Stimulated activated CD4-positive, alpha-beta T cell treated with anti-CD3 and anti-CD28 coated beads, Interleukin-1b, Interleukin-23, amount 100 ng/mL, for 1 hour (primary cell): ENCODE data around the gene IMPDH2.

Source experiments
- DNase-seq, 2 donors: peaks; one replicate each; pipeline ENCODE4 v3.0.0-alpha.2; 2020; ENCODE audit warnings: low read depth in 2 of 2

Gene IMPDH2

DNA sequence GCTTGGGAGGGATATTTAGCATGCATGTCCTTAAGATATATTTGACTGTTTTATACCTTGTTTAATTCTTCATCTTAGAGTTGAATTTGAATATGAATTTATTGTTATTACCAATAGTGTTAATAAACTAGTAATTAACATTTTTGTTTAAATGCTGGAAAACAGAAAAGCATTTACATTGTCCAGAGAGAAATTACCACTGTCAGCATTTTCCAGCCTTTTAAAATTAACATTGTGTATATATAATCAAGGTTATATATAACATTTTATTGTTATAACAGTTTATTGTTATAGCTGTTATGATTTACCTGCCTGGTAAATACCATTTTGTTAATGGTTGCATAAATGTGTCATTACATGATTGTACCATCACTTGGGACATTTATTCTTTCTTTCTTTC is 47.2 kb downstream of the IMPDH2 start:
- DNase-seq = no peak

DNA sequence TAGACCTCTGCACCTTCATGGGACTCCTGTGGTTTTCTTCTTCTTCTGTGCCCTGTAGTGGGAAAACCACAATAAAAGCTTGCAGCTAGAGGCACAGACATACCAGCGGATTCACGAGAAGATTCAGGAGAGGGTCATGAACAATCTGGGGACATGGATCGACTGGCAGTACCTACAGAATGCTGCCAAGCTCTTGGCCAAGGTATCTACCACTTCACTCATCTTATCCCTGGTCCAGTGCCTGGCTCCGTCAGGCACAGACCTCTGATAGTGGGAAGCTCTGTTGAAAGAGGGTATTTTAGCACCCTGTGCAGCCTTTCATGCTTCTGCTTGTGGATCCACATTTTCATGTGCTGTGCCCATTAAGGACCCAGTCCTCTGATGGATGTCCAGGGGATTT is 48.9 kb downstream of the IMPDH2 start:
- no peak for DNase-seq

DNA sequence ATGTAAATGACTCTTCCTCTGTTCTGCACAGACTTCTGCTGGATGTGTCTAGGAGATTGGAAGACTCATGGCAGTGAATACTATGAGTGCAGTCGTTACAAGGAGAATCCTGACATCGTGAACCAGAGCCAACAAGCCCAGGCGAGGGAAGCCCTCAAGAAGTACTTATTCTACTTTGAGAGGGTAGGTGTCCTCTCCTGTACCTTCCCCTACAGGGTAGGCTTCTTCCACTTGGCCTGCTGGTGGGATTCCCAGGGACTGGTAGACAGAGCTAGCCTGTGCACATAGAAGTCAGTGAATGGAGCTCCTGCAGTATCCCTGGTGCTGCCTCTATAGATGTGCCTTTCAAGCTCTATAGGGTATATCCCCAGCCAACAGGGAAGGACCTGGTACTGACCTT is 49.7 kb downstream of the IMPDH2 start:
- no peak for DNase-seq
